Testis (tissue), 2 donors: Measurements from ENCODE around the gene ACSS1.

Experiments
- CTCF ChIP-seq, 3 experiments: fragments of 450-650 bp in 2 of 3; fragments of 200-600 bp in 1 of 3; sonication (generic) in 1 of 3; IDR thresholded peaks; one replicate each; pipeline ENCODE4 v1.5.1; 2016 to 2019; ENCODE audit warnings: antibody characterized with exemption in 3 of 3, mild to moderate bottlenecking in 2 of 3, moderate library complexity in 1 of 3
- POLR2A ChIP-seq: fragments of 450-650 bp; IDR thresholded peaks from one replicate; pipeline ENCODE4 v1.6.1; 2017; ENCODE audit warnings: antibody characterized with exemption, mild to moderate bottlenecking, moderate library complexity

- TF ChIP-seq CTCF (IDR thresholded peaks at IDR 0.05): no peak
- TF ChIP-seq POLR2A: no peak
Measured at GRCh38 chr20:25041813-25042530, 16.0 kb downstream of the ACSS1 start.
